HL-60 (cell line): ENCODE results near the gene GPR146.

Experiments used
- CTCF ChIP-seq: IDR thresholded peaks from one replicate; pipeline ENCODE4 v1.5.1; 2011; ENCODE audit warnings: low read length, control low read depth, inconsistent platforms; ENCODE audit not compliant: insufficient read depth
- POLR2AphosphoS5 ChIP-seq: IDR thresholded peaks from 2 replicates; pipeline ENCODE4 v1.6.1; 2012; ENCODE audit warnings: low read depth

GRCh38 chr7:1062296-1063294, 18.2 kb downstream of the GPR146 start:
- TF ChIP-seq CTCF: no peak
- TF ChIP-seq POLR2AphosphoS5: no peak
